Measurements from ENCODE around the gene ACTL6A.

ACTL6A gene

DNA sequence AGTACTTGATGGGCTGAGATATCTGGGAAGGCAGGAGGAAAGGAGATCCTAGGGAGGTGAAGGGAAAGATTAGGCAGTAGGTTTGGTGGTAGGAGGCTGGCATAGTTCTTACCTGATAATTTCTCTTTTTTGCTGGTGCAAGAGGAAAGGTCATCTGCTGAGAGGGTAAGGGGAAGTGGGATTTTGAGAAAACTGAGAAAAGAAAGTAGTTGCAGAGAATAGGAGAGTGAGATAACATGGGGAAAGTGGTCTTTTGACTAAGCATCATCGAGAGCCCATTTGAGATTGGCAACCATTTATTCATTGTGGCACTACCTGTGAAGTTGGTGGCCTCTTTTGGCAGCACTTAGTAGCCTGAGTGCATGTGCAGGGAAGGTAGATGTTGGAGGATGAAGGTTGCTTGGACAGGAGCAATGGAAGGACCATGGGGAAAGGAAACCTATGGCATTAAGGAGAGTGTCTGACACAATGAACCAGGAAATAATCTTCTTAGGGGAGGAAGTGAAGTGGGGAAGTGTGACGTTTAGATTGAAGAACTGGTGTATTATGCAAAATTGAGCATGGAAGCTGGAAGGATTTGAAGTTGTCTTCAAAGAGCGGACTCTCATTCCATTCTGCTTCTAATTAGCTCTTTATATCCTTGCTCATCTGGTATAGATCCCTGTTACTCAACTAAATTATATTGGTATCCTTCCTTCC lies 68.2 kb downstream of the ACTL6A start:
- TF ChIP-seq, protein P1, sequence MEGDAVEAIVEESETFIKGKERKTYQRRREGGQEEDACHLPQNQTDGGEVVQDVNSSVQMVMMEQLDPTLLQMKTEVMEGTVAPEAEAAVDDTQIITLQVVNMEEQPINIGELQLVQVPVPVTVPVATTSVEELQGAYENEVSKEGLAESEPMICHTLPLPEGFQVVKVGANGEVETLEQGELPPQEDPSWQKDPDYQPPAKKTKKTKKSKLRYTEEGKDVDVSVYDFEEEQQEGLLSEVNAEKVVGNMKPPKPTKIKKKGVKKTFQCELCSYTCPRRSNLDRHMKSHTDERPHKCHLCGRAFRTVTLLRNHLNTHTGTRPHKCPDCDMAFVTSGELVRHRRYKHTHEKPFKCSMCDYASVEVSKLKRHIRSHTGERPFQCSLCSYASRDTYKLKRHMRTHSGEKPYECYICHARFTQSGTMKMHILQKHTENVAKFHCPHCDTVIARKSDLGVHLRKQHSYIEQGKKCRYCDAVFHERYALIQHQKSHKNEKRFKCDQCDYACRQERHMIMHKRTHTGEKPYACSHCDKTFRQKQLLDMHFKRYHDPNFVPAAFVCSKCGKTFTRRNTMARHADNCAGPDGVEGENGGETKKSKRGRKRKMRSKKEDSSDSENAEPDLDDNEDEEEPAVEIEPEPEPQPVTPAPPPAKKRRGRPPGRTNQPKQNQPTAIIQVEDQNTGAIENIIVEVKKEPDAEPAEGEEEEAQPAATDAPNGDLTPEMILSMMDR (conservative IDR thresholded peaks at IDR 0.05; ENCODE audit: low read length), result no peak
- no peak overlapping the region for H3K4me3 ChIP-seq (ENCODE audit: low read length)
- no peak for DNase-seq (ENCODE audit: low read depth)

Data from AG10803 (cell line).